GM13976 (cell line): ENCODE measurements around the gene LGALS14.

Source experiments
- DNase-seq: peaks from one replicate; pipeline ENCODE4 v3.0.0; 2012; ENCODE audit warnings: low spot score
- in situ Hi-C: fragments of 300-500 bp; cut with MboI; formaldehyde crosslinking; loops from one replicate; pipeline ENCODE4 v1.12.0; 2022; ENCODE audit warnings: low sequenced_read_pairs, mixed read lengths, inconsistent platforms; ENCODE audit not compliant: unreplicated experiment
- TF ChIP-seq, protein P1 (sequence below): IDR thresholded peaks from 2 replicates; pipeline ENCODE4 v1.5.1; 2012; ENCODE audit warnings: borderline replicate concordance, mild to moderate bottlenecking; ENCODE audit not compliant: insufficient read depth; ENCODE audit errors: extremely low read depth, missing control alignments, control extremely low read depth

The LGALS14 gene

DNA sequence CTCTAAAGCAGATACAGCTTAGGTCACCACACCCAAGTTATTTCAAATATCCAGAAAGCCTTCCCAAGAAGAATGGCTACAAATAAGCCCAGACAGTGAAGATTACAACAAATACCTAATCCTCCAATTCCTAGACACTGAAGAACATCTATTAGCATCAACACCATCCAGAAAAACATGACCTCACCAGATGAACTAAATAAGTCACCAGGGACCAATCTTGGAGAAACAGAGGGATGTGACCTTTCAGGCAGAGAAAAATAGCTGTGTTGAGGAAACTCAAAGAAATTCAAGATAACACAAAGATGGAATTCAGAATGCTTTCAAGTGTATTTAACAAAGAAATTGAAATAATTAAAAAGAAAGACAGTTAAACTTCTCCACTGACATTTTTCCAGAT, 48.5 kb downstream of the LGALS14 start:
- in situ Hi-C loops, result no loop called here
- DNase-seq, result no peak
- TF ChIP-seq, protein P1, sequence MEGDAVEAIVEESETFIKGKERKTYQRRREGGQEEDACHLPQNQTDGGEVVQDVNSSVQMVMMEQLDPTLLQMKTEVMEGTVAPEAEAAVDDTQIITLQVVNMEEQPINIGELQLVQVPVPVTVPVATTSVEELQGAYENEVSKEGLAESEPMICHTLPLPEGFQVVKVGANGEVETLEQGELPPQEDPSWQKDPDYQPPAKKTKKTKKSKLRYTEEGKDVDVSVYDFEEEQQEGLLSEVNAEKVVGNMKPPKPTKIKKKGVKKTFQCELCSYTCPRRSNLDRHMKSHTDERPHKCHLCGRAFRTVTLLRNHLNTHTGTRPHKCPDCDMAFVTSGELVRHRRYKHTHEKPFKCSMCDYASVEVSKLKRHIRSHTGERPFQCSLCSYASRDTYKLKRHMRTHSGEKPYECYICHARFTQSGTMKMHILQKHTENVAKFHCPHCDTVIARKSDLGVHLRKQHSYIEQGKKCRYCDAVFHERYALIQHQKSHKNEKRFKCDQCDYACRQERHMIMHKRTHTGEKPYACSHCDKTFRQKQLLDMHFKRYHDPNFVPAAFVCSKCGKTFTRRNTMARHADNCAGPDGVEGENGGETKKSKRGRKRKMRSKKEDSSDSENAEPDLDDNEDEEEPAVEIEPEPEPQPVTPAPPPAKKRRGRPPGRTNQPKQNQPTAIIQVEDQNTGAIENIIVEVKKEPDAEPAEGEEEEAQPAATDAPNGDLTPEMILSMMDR, result no peak

DNA sequence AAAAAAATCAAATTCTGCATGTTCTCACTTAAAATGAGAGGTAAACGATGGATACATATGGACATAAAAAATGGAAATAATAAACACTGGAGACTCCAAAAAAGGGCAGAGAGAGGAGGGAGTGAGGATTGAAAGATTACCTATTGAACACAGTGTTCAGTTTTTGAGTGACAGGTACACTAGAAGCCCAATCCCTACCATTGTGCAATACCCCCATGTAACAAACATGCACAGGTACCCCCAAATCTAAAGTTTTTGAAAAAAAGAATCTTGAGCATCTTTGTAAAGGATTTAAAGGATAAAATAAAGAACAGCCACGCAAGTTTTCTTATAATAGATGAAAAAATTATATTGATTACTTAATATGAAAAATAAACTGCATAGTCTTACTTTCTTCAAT, 50.3 kb downstream of the LGALS14 start:
- DNase-seq, result no peak
- in situ Hi-C loops, result no loop called here
- TF ChIP-seq, protein P1, result no peak

DNA sequence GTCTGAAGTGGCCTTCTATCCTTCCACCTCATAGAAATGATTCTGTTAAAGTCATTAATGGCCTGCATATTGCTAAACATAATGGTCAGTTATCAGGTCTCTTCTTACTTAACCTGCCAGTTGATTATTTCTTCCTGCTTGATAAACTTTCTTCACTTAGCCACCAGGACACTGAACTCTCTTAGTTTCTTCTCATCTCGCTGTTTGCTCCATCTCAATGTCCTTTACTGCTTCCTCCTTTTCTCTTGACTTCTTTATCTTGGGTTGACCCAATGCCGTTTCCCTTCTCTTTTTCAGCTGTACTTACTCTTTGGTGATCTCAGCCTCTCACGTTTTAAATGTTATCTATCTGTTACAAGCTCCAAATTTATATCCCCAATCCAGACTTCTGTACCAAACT, 50.7 kb downstream of the LGALS14 start:
- DNase-seq, result no peak
- TF ChIP-seq, protein P1, result no peak

More for the DNA sequence above, 50.7 kb downstream of the LGALS14 start:
- in situ Hi-C loops, result loop anchor here (5.0 kb wide), 1 partner anchor 73 kb away; no protein-coding TSS in a partner anchor
